SK-N-SH (cell line): ENCODE results near the gene TYMS. TPM values are rescaled to one million over a fixed set of nuclear protein-coding genes. Genes with fewer than 3 reads are reported as not detected.

ENCODE experiments used
- CTCF ChIA-PET: fragments of 300-600, 350-600 bp; formaldehyde crosslinking; extraction: SDS; loops from one replicate; lab custom pipeline; 2021; lab: Yijun Ruan, JAX
- POLR2A ChIA-PET: fragments of 350-600 bp; sonication (Branson Sonifier 250); formaldehyde crosslinking; extraction: SDS; loops from one replicate; lab custom pipeline; 2020; ENCODE audit warnings: antibody characterized with exemption, inconsistent platforms; lab: Yijun Ruan, JAX
- DNase-seq: peaks from one replicate; pipeline ENCODE4 v3.0.0; 2012
- H2AFZ ChIP-seq: fragments of 200-600 bp; sonication (generic); 2 replicates; pipeline ENCODE4 v1.8.1; 2016; ENCODE audit warnings: antibody characterized with exemption, mild to moderate bottlenecking, low read depth
- H3F3A ChIP-seq: fragments of 200-600 bp; sonication (generic); replicated peaks from 2 replicates; pipeline ENCODE3; 2016; ENCODE audit warnings: antibody characterized with exemption, mild to moderate bottlenecking; ENCODE audit not compliant: insufficient read depth
- H3K27ac ChIP-seq, 2 experiments: fragments of 200-500 bp in 1 of 2; fragments of 200-600 bp in 1 of 2; sonication (Bioruptor generic) in 1 of 2; sonication (generic), shearing (Covaris generic) in 1 of 2; 2 replicates each; pipeline versions ENCODE4 v1.5.1 to v1.6.1; 2014 to 2016; ENCODE audit warnings: low read depth in 2 of 2, inconsistent platforms in 1 of 2, low read length in 1 of 2, mild to moderate bottlenecking in 1 of 2, mixed read lengths in 1 of 2
- H3K27me3 ChIP-seq: fragments of 200-600 bp; sonication (generic), shearing (Covaris generic); 2 replicates; pipeline ENCODE4 v1.6.1; 2016; ENCODE audit warnings: mixed run types; ENCODE audit not compliant: insufficient read depth
- H3K36me3 ChIP-seq, 2 experiments: fragments of 200-500 bp in 1 of 2; fragments of 200-600 bp in 1 of 2; sonication (Bioruptor generic) in 1 of 2; sonication (generic) in 1 of 2; replicated peaks in 1 of 2; 2 replicates each; pipeline versions ENCODE3 to v1.5.1; 2014 to 2016; ENCODE audit warnings: low read length in 1 of 2, mild to moderate bottlenecking in 1 of 2; ENCODE audit not compliant: insufficient read depth in 2 of 2, control insufficient read depth in 1 of 2
- H3K4me1 ChIP-seq, 2 experiments: fragments of 200-500 bp in 1 of 2; fragments of 200-600 bp in 1 of 2; sonication (Bioruptor generic) in 1 of 2; sonication (generic), shearing (Covaris generic) in 1 of 2; 2 replicates each; pipeline versions ENCODE4 v1.5.1 to v1.6.1; 2014 to 2016; ENCODE audit warnings: low read depth in 1 of 2, low read length in 1 of 2, mixed run types in 1 of 2; ENCODE audit not compliant: insufficient read depth in 2 of 2, control insufficient read depth in 1 of 2
- H3K4me2 ChIP-seq: fragments of 200-600 bp; sonication (generic), shearing (Covaris generic); 2 replicates; pipeline ENCODE4 v1.6.1; 2017; ENCODE audit warnings: mixed run types
- H3K4me3 ChIP-seq, 2 experiments: fragments of 200-500 bp in 1 of 2; fragments of 200-600 bp in 1 of 2; sonication (Bioruptor generic) in 1 of 2; sonication (generic), shearing (Covaris generic) in 1 of 2; 2 replicates each; pipeline versions ENCODE4 v1.5.1 to v1.8.1; 2014 to 2016; ENCODE audit warnings: low read depth in 2 of 2, inconsistent platforms in 1 of 2, low read length in 1 of 2, mild to moderate bottlenecking in 1 of 2, mixed read lengths in 1 of 2, moderate library complexity in 1 of 2
- H3K79me2 ChIP-seq: fragments of 200-600 bp; sonication (generic); 2 replicates; pipeline ENCODE4 v1.8.1; 2017; ENCODE audit warnings: mild to moderate bottlenecking; ENCODE audit not compliant: insufficient read depth
- H3K9ac ChIP-seq: fragments of 200-600 bp; sonication (generic); 2 replicates; pipeline ENCODE4 v1.6.1; 2017; ENCODE audit warnings: mixed run types
- H3K9me2 ChIP-seq: fragments of 200-600 bp; sonication (generic); 2 replicates; pipeline ENCODE4 v1.6.1; 2017; ENCODE audit warnings: mixed run types
- H3K9me3 ChIP-seq: fragments of 200-600 bp; sonication (generic); 2 replicates; pipeline ENCODE4 v1.6.1; 2017; ENCODE audit warnings: mixed run types, mild to moderate bottlenecking, moderate library complexity
- H4K20me1 ChIP-seq: fragments of 200-600 bp; sonication (generic); 2 replicates; pipeline ENCODE4 v1.6.1; 2017; ENCODE audit warnings: mild to moderate bottlenecking, mixed run types; ENCODE audit not compliant: insufficient read depth
- CHD2 ChIP-seq: fragments of 150-350 bp; IDR thresholded peaks from 2 replicates; pipeline ENCODE4 v1.6.1; 2018; ENCODE audit warnings: low read length; ENCODE audit not compliant: partially characterized antibody
- ELF1 ChIP-seq: IDR thresholded peaks from 2 replicates; pipeline ENCODE4 v1.4.0; 2012
- EP300 ChIP-seq, 2 experiments: IDR thresholded peaks; 2 replicates each; pipeline versions ENCODE4 v1.4.0 to v1.6.1; 2012; ENCODE audit warnings: borderline replicate concordance in 1 of 2, low read depth in 1 of 2, low read length in 1 of 2
- FOSL2 ChIP-seq: IDR thresholded peaks from 2 replicates; pipeline ENCODE4 v1.4.0; 2012; ENCODE audit warnings: low read depth, mild to moderate bottlenecking, moderate library complexity, borderline replicate concordance
- FOXJ3 ChIP-seq: sonication (generic); formaldehyde crosslinking; IDR thresholded peaks from 2 replicates; pipeline ENCODE4 v1.5.1; 2020; ENCODE audit warnings: mild to moderate bottlenecking, missing genetic modification reagents
- FOXM1 ChIP-seq: IDR thresholded peaks from 2 replicates; pipeline ENCODE4 v1.4.0; 2012; ENCODE audit warnings: low read depth, mild to moderate bottlenecking
- GABPA ChIP-seq: IDR thresholded peaks from 2 replicates; pipeline ENCODE4 v1.4.0; 2012; ENCODE audit warnings: low read depth, mild to moderate bottlenecking
- NFIC ChIP-seq: IDR thresholded peaks from 2 replicates; pipeline ENCODE4 v1.4.0; 2012; ENCODE audit warnings: borderline replicate concordance
- NRF1 ChIP-seq: IDR thresholded peaks from 2 replicates; pipeline ENCODE4 v1.6.1; 2012; ENCODE audit warnings: low read depth, mild to moderate bottlenecking, low read length
- POLR2AphosphoS5 ChIP-seq: IDR thresholded peaks from 2 replicates; pipeline ENCODE4 v1.6.1; 2012; ENCODE audit warnings: low read depth, low read length
- RAD21 ChIP-seq: IDR thresholded peaks from 2 replicates; pipeline ENCODE4 v1.6.1; 2012; ENCODE audit warnings: mild to moderate bottlenecking, low read length
- TCF12 ChIP-seq: IDR thresholded peaks from 2 replicates; pipeline ENCODE4 v1.4.0; 2012
- WGBS: methylation state at CpG from one replicate; pipeline ENCODE4 v1.1.6; 2017; ENCODE audit warnings: low lambda C conversion rate; 5-methylcytosine and 5-hydroxymethylcytosine counted together
- polyA plus RNA-seq, 3 experiments: library from polyadenylated mRNA; depleted of rRNA; stranded (reverse); fragments of >200 nt; gene quantifications; 2 replicates each; pipeline ENCODE4 v1.2.3, GENCODE V29; 2012
- TF ChIP-seq, protein P1 (sequence below): IDR thresholded peaks from 2 replicates; pipeline ENCODE4 v1.6.1; 2012; ENCODE audit warnings: mild to moderate bottlenecking, low read depth, low read length, moderate library complexity
- TF ChIP-seq, protein P2 (sequence below): IDR thresholded peaks from 2 replicates; pipeline ENCODE4 v1.4.0; 2012; ENCODE audit warnings: low read depth, borderline replicate concordance
- TF ChIP-seq, protein P3 (sequence below): IDR thresholded peaks from 2 replicates; pipeline ENCODE4 v1.4.0; 2012; ENCODE audit warnings: low read depth
- TF ChIP-seq, protein P4 (sequence below): fragments of 150-350 bp; IDR thresholded peaks from 2 replicates; pipeline ENCODE4 v1.6.1; 2016; ENCODE audit warnings: mild to moderate bottlenecking, low read depth, low read length
- TF ChIP-seq, protein P5 (sequence below): fragments of 200-600 bp; sonication (generic); IDR thresholded peaks from 2 replicates; pipeline ENCODE4 v1.6.1; 2017; ENCODE audit warnings: antibody characterized with exemption, mild to moderate bottlenecking, moderate library complexity
- TF ChIP-seq, protein P6 (sequence below): fragments of 150-350 bp; IDR thresholded peaks from 2 replicates; pipeline ENCODE4 v1.6.1; 2017; ENCODE audit warnings: antibody characterized with exemption, low read length, low read depth, borderline replicate concordance

TYMS gene
- polyA plus RNA-seq, 1 of the 3 experiments (the other 2 are of a cell fraction), result 101 TPM

DNA sequence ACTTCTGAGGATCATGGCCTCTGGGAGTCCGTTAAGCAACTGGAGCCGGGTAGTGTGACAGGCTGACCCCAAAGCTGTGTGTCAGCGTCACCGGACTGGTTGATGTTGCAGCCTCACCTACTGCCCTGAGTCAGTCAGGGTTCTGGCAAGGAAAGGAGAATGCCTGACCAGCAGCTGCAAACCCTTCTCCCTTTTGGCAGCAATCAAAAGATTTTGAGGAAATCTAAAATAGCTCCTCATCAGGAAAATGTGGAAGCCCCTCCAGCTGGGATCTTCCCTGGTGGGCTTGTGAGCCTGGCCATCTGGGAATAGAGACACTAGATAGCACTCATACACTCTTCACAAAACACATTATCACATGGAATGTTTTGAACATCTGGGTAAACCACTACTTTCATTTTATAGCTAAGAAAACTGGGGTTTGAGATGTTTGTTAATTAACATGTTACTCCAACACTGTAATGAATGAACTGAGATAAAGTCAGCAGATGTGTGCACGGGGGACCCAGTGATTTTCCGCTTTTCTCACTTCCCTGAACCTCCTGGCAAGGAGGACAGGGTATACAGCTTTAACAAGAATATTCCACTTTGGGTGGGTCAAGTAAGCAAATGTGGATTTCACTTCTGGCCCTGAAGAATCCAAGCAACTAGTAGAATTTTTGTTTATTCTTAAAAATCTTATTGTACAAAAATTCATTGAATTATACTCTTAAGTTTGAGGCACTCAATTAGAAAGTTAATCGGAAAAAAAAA lies 36.0 kb upstream of the TYMS start:
- no peak for DNase-seq
- ChIA-PET POLR2A (no interaction called here), CTCF (interaction anchor here (0.8 to 1.8 kb wide), 5 partner anchors 10 to 353 kb away, joined by 3 to 9 read pairs (median 4); partner anchors contain the start of gene THOC1)
- no peaks in the 10 kb centered on the region for H3K9me3 ChIP-seq
- no peaks in the 10 kb centered on the region; a peak in 1 of 4 replicates for H3K4me1 ChIP-seq
- no peak overlapping the region for H3K9ac ChIP-seq
- no peaks in the 10 kb centered on the region for H3K36me3 ChIP-seq
- no peaks in the 10 kb centered on the region for H3K9me2 ChIP-seq
- no peaks in the 10 kb centered on the region for H3K79me2 ChIP-seq
- H3K4me2 ChIP-seq, result no peak overlapping the region
- no peak overlapping the region for H3K4me3 ChIP-seq
- TF ChIP-seq ELF1 (no peak), RAD21 (no peak), NRF1 (no peak)
- TF ChIP-seq, protein P1, sequence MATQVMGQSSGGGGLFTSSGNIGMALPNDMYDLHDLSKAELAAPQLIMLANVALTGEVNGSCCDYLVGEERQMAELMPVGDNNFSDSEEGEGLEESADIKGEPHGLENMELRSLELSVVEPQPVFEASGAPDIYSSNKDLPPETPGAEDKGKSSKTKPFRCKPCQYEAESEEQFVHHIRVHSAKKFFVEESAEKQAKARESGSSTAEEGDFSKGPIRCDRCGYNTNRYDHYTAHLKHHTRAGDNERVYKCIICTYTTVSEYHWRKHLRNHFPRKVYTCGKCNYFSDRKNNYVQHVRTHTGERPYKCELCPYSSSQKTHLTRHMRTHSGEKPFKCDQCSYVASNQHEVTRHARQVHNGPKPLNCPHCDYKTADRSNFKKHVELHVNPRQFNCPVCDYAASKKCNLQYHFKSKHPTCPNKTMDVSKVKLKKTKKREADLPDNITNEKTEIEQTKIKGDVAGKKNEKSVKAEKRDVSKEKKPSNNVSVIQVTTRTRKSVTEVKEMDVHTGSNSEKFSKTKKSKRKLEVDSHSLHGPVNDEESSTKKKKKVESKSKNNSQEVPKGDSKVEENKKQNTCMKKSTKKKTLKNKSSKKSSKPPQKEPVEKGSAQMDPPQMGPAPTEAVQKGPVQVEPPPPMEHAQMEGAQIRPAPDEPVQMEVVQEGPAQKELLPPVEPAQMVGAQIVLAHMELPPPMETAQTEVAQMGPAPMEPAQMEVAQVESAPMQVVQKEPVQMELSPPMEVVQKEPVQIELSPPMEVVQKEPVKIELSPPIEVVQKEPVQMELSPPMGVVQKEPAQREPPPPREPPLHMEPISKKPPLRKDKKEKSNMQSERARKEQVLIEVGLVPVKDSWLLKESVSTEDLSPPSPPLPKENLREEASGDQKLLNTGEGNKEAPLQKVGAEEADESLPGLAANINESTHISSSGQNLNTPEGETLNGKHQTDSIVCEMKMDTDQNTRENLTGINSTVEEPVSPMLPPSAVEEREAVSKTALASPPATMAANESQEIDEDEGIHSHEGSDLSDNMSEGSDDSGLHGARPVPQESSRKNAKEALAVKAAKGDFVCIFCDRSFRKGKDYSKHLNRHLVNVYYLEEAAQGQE, result no peak
- TF ChIP-seq, protein P2, sequence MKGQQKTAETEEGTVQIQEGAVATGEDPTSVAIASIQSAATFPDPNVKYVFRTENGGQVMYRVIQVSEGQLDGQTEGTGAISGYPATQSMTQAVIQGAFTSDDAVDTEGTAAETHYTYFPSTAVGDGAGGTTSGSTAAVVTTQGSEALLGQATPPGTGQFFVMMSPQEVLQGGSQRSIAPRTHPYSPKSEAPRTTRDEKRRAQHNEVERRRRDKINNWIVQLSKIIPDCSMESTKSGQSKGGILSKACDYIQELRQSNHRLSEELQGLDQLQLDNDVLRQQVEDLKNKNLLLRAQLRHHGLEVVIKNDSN, result no peak
- H3K27me3 ChIP-seq, result peaks cover 31% of the 10 kb centered on the region; the same call in 1 of the 2 replicates
- H4K20me1 ChIP-seq, result no peaks in the 10 kb centered on the region
- no peak overlapping the region for H3K27ac ChIP-seq
- no peaks in the 10 kb centered on the region for H3F3A ChIP-seq
- WGBS, result 32% methylated on average over 7 of the region's 7 CpGs
- no peak overlapping the region for H2AFZ ChIP-seq

DNA sequence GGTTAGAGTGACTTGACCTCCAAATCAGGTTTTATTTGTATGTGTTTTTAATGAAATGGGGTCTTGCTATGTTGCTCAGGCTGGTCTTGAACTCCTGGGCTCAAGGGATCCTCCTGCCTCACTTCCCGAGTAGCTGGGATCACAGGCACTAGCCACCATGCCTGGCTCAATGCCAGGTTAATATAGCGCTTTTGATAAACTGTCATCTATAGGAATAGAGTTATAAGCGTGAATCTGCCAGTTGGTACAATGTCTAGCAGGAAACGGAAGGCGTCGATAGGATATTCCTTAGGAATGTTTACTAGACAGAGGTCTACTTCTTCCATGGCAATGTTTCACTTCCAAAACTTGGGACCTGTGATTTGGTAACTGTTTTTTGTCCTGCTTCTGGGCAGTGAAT lies 35.2 kb upstream of the TYMS start:
- Histone ChIP-seq H3K9ac (no peak overlapping the region), H3K36me3 (no peaks in the 10 kb centered on the region), H2AFZ (no peak overlapping the region), H3K4me3 (no peak overlapping the region), H3K4me1 (no peaks in the 10 kb centered on the region; a peak in 1 of 4 replicates), H3K79me2 (no peaks in the 10 kb centered on the region), H3K9me2 (no peaks in the 10 kb centered on the region), H3K27ac (no peak overlapping the region), H3K9me3 (no peaks in the 10 kb centered on the region), H3K4me2 (no peak overlapping the region), H4K20me1 (no peaks in the 10 kb centered on the region), H3K27me3 (peaks cover 31% of the 10 kb centered on the region; the same call in 1 of the 2 replicates), H3F3A (no peaks in the 10 kb centered on the region)
- WGBS, result 59% methylated on average over 6 of the region's 6 CpGs
- POLR2A ChIA-PET, result no interaction called here
- CTCF ChIA-PET, result interaction anchor here (2.1 to 6.2 kb wide), 5 partner anchors 8 to 336 kb away, joined by 5 to 149 read pairs (median 15); no protein-coding TSS in a partner anchor
- no peak for DNase-seq
- no peak for TF ChIP-seq FOSL2
- no peak for TF ChIP-seq CHD2
- TF ChIP-seq EP300 (IDR thresholded peaks at IDR 0.05; ENCODE audit: borderline replicate concordance in 1 of 2, low read depth in 1 of 2, low read length in 1 of 2), result no peak
- TF ChIP-seq FOXM1, result no peak
- TF ChIP-seq NFIC, result no peak
- TF ChIP-seq GABPA, result no peak
- TF ChIP-seq POLR2AphosphoS5, result no peak
- TF ChIP-seq TCF12, result no peak
- TF ChIP-seq, protein P3, sequence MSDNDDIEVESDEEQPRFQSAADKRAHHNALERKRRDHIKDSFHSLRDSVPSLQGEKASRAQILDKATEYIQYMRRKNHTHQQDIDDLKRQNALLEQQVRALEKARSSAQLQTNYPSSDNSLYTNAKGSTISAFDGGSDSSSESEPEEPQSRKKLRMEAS, result no peak
- TF ChIP-seq, protein P4, sequence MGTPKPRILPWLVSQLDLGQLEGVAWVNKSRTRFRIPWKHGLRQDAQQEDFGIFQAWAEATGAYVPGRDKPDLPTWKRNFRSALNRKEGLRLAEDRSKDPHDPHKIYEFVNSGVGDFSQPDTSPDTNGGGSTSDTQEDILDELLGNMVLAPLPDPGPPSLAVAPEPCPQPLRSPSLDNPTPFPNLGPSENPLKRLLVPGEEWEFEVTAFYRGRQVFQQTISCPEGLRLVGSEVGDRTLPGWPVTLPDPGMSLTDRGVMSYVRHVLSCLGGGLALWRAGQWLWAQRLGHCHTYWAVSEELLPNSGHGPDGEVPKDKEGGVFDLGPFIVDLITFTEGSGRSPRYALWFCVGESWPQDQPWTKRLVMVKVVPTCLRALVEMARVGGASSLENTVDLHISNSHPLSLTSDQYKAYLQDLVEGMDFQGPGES, result no peak
- TF ChIP-seq NRF1, result no peak
- TF ChIP-seq, protein P5, sequence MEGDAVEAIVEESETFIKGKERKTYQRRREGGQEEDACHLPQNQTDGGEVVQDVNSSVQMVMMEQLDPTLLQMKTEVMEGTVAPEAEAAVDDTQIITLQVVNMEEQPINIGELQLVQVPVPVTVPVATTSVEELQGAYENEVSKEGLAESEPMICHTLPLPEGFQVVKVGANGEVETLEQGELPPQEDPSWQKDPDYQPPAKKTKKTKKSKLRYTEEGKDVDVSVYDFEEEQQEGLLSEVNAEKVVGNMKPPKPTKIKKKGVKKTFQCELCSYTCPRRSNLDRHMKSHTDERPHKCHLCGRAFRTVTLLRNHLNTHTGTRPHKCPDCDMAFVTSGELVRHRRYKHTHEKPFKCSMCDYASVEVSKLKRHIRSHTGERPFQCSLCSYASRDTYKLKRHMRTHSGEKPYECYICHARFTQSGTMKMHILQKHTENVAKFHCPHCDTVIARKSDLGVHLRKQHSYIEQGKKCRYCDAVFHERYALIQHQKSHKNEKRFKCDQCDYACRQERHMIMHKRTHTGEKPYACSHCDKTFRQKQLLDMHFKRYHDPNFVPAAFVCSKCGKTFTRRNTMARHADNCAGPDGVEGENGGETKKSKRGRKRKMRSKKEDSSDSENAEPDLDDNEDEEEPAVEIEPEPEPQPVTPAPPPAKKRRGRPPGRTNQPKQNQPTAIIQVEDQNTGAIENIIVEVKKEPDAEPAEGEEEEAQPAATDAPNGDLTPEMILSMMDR, result no peak
- no peak for TF ChIP-seq ELF1
- TF ChIP-seq, protein P6, sequence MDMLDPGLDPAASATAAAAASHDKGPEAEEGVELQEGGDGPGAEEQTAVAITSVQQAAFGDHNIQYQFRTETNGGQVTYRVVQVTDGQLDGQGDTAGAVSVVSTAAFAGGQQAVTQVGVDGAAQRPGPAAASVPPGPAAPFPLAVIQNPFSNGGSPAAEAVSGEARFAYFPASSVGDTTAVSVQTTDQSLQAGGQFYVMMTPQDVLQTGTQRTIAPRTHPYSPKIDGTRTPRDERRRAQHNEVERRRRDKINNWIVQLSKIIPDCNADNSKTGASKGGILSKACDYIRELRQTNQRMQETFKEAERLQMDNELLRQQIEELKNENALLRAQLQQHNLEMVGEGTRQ, result no peak
- TF ChIP-seq FOXJ3 (CRISPR knock-in tag), result no peak
